Stomach (tissue), 9 donors: ENCODE measurements around the gene IQGAP2. TPM values are rescaled to one million over a fixed set of nuclear protein-coding genes. Genes with fewer than 3 reads are reported as not detected.

ENCODE experiments used
- DNase-seq, 2 donors: peaks; one replicate each; pipeline versions ENCODE4 v3.0.0 to v3.0.0-alpha.2; 2013 to 2019
- H3K27ac ChIP-seq, 5 donors: fragments of 200-600 bp in 4 of 5; sonication (generic) in 4 of 5; one replicate each; pipeline ENCODE4 v1.5.1; 2013 to 2019; ENCODE audit warnings: mild to moderate bottlenecking in 1 of 5, moderate library complexity in 1 of 5
- H3K27me3 ChIP-seq, 3 donors: fragments of 200-600 bp; sonication (generic); one replicate each; pipeline ENCODE4 v1.5.1; 2017 to 2019; ENCODE audit warnings: mixed run types in 1 of 3
- H3K36me3 ChIP-seq, 4 donors: fragments of 200-600 bp; sonication (generic); 1 replicate in 3 of 4; 2 replicates in 1 of 4; pipeline ENCODE4 v1.5.1; 2016 to 2019
- H3K4me1 ChIP-seq, 4 donors: fragments of 200-600 bp; sonication (generic); one replicate each; pipeline ENCODE4 v1.5.1; 2016 to 2019
- H3K4me3 ChIP-seq, 4 donors: fragments of 200-600 bp; sonication (generic) in 3 of 4; one replicate each; pipeline ENCODE4 v1.5.1; 2016 to 2019; ENCODE audit warnings: mild to moderate bottlenecking in 1 of 4
- H3K9me3 ChIP-seq, 4 donors: fragments of 200-600 bp; sonication (generic); one replicate each; pipeline ENCODE4 v1.5.1; 2016 to 2019
- CTCF ChIP-seq, 7 experiments: fragments of 450-650 bp in 4 of 7; fragments of 200-600 bp in 3 of 7; sonication (generic) in 3 of 7; IDR thresholded peaks; one replicate each; pipeline ENCODE4 v1.5.1; 2016 to 2019; ENCODE audit warnings: antibody characterized with exemption in 7 of 7, control low read depth in 2 of 7, mild to moderate bottlenecking in 1 of 7
- EP300 ChIP-seq: sonication (generic); formaldehyde crosslinking; IDR thresholded peaks from one replicate; pipeline ENCODE4 v1.6.1; 2017; ENCODE audit warnings: antibody characterized with exemption
- POLR2A ChIP-seq, 4 donors: fragments of 450-650 bp; IDR thresholded peaks; one replicate each; pipeline ENCODE4 v1.6.1; 2016; ENCODE audit warnings: antibody characterized with exemption in 4 of 4, control low read depth in 2 of 4, mild to moderate bottlenecking in 1 of 4, moderate library complexity in 1 of 4
- POLR2AphosphoS5 ChIP-seq, 3 donors: sonication (generic); formaldehyde crosslinking; IDR thresholded peaks; one replicate each; pipeline ENCODE4 v1.6.1; 2016; ENCODE audit warnings: antibody characterized with exemption in 3 of 3
- WGBS, 5 donors: extraction: QIAGEN DNeasy Blood & Tissue Kit in 3 of 5; methylation state at CpG; one replicate each; pipeline versions ENCODE4 v1.1.5 to v1.1.7; 2013 to 2018; 5-methylcytosine and 5-hydroxymethylcytosine counted together
- intact Hi-C: fragments of 100-400 bp; cut with DNase I; formaldehyde crosslinking; loops from one replicate; pipeline ENCODE4 v1.15.1; 2023; ENCODE audit warnings: low total_unique reads
- polyA plus RNA-seq, 3 donors: library from polyadenylated mRNA; stranded (reverse); fragments of 200-250 nt; gene quantifications; one replicate each; pipeline ENCODE4 v1.2.3, GENCODE V29; 2013
- total RNA-seq, 5 donors: library from RNA; depleted of rRNA; stranded (reverse); fragments of >200 nt; gene quantifications; one replicate each; pipeline versions ENCODE4 v1.1.0 to v1.2.3, GENCODE V29; 2014 to 2016
- donor health status: healthy with polysubstance abuse.
- donor health status: Bipolar disorder and iron deficiency.
- donor health status: healthy.

IQGAP2 gene
- total and polyA plus RNA-seq, 8 donors: 11.5 to 122 (median 42.1) TPM

DNA sequence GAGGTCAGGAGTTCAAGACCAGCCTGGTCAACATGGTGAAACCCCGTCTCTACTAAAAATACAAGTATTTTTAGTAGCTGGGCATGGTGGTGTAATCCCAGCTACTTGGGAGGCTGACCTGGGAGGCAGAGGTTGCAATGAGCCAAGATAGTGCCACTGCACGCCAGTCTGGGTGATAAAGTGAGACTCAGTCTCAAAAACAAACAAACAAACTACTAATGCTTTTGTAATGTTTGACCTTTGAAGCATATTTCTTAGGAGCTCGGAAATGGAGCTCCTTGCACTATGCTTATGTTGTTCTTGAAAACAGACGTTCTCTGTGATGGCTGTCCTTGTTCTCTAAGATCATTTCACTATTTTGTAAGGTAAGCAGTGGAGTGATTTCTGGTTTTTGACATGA, 214.1 kb downstream of the IQGAP2 start:
- H3K4me1 ChIP-seq: no peaks in the 10 kb centered on the region
- H3K36me3 ChIP-seq: peaks cover 5 to 29% (median 19%) of the 10 kb centered on the region in 4 donors
- H3K27ac ChIP-seq: no peak overlapping the region
- no peak overlapping the region for H3K4me3 ChIP-seq
- DNase-seq: no peak
- intact Hi-C loops: no loop called here
- H3K9me3 ChIP-seq: no peaks in the 10 kb centered on the region
- 72 to 75% (median 73%) methylated on average over 4 of the region's 4 CpGs for WGBS, 5 donors
- no peaks in the 10 kb centered on the region for H3K27me3 ChIP-seq
- TF ChIP-seq POLR2A (IDR thresholded peaks at IDR 0.05): no peak
- no peak for TF ChIP-seq CTCF (IDR thresholded peaks at IDR 0.05)
- TF ChIP-seq POLR2AphosphoS5 (IDR thresholded peaks at IDR 0.05): no peak
- TF ChIP-seq EP300: no peak

DNA sequence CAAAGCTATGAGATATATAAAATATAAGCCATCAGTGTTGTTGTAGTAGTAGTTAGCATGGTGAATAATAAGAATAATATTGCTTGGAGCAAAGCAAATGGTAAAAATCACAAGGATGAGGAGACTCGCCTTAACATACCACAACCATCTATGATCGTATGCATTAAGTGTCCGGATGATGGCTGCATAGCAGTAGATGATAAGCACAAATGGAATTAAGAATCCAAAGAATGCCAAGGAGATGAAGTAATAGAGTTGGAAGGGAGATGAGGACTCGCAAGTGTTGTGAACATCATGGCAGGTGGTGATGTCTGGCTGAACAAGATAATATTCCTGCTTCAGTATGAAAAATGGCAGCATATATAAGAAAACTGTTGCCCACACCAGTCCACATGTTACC, 214.6 kb downstream of the IQGAP2 start:
- WGBS, 5 donors: 93 to 97% (median 95%) methylated on average over 4 of the region's 4 CpGs
- H3K27ac ChIP-seq: no peak overlapping the region
- no peaks in the 10 kb centered on the region for H3K9me3 ChIP-seq
- TF ChIP-seq POLR2AphosphoS5 (IDR thresholded peaks at IDR 0.05): no peak
- no peak for TF ChIP-seq CTCF (IDR thresholded peaks at IDR 0.05)
- no peak for TF ChIP-seq POLR2A (IDR thresholded peaks at IDR 0.05)
- no peak for TF ChIP-seq EP300
- intact Hi-C loops: no loop called here
- no peak for DNase-seq
- H3K27me3 ChIP-seq: no peaks in the 10 kb centered on the region
- no peaks in the 10 kb centered on the region for H3K4me1 ChIP-seq
- peaks cover 5 to 28% (median 18%) of the 10 kb centered on the region in 4 donors for H3K36me3 ChIP-seq
- H3K4me3 ChIP-seq: no peak overlapping the region

DNA sequence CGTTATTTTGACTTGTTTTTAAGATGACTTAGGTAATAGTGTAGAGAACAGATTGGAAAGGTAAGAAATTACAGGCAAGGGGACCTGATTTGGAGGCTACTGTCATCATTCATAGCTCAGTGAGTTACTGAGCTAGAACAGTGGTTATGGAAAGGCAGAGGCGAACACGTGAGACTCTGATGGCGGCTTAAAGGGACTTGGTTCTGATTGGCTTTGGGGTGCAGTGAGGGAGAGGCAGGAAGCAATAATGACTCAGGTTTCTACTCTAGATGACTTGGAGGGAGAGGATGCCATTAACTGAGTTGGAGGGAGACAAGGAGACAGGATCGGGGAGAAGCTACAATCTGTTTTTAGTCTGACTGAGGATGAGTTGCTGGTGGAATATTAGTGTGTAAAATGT, 217.1 kb downstream of the IQGAP2 start:
- Histone ChIP-seq H3K4me1 (peaks cover 0 to 7% (median 0%) of the 10 kb centered on the region in 4 donors), H3K27ac (no peak overlapping the region), H3K36me3 (peaks cover 0 to 19% (median 3%) of the 10 kb centered on the region in 4 donors), H3K4me3 (no peak overlapping the region), H3K27me3 (no peaks in the 10 kb centered on the region), H3K9me3 (no peaks in the 10 kb centered on the region)
- no peak for TF ChIP-seq CTCF (IDR thresholded peaks at IDR 0.05)
- no peak for TF ChIP-seq POLR2A (IDR thresholded peaks at IDR 0.05)
- TF ChIP-seq EP300: no peak
- TF ChIP-seq POLR2AphosphoS5 (IDR thresholded peaks at IDR 0.05): no peak
- 91 to 97% (median 95%) methylated on average over 5 of the region's 5 CpGs for WGBS, 5 donors
- no peak for DNase-seq
- intact Hi-C loops: no loop called here

- Histone ChIP-seq H3K4me1 (peaks cover 0 to 11% (median 2%) of the 10 kb centered on the region in 4 donors), H3K4me3 (no peak overlapping the region), H3K9me3 (no peaks in the 10 kb centered on the region), H3K36me3 (peaks cover 0 to 17% (median 3%) of the 10 kb centered on the region in 4 donors), H3K27ac (no peak overlapping the region), H3K27me3 (no peaks in the 10 kb centered on the region)
- intact Hi-C loops: no loop called here
- 77 to 89% (median 86%) methylated on average over 5 of the region's 5 CpGs for WGBS, 5 donors
- no peak for DNase-seq
- TF ChIP-seq EP300 (no peak), CTCF (IDR thresholded peaks at IDR 0.05) (no peak), POLR2A (IDR thresholded peaks at IDR 0.05) (no peak), POLR2AphosphoS5 (IDR thresholded peaks at IDR 0.05) (no peak)
These were observed 219.0 kb downstream of the IQGAP2 start for GRCh38 chr5:76622076-76622475.
